Body of pancreas (tissue), 4 donors: ENCODE measurements around the gene SERPINA9.

ENCODE experiments used
- CTCF ChIP-seq, 7 experiments: fragments of 450-650 bp in 4 of 7; fragments of 200-600 bp in 3 of 7; sonication (generic) in 3 of 7; IDR thresholded peaks; one replicate each; pipeline ENCODE4 v1.5.1; 2016 to 2019; ENCODE audit warnings: antibody characterized with exemption in 7 of 7
- POLR2A ChIP-seq, 3 donors: fragments of 450-650 bp; IDR thresholded peaks; one replicate each; pipeline ENCODE4 v1.6.1; 2016; ENCODE audit warnings: antibody characterized with exemption in 3 of 3, mild to moderate bottlenecking in 2 of 3

GRCh38 chr14:94470311-94470710 lies 5.7 kb downstream of the SERPINA9 start:
- TF ChIP-seq CTCF (IDR thresholded peaks at IDR 0.05): no peak
- no peak for TF ChIP-seq POLR2A (IDR thresholded peaks at IDR 0.05)
